HG03521 (cell line): ENCODE measurements around the gene C1QA.

Source experiments
- ATAC-seq: cut with Tn5 transposase; IDR thresholded peaks from one replicate; pipeline ENCODE4 v1.9.1; 2021; ENCODE audit warnings: mild to moderate bottlenecking, moderate library complexity; ENCODE audit not compliant: unreplicated experiment

C1QA gene

GRCh38 chr1:22612671-22613571 lies 23.5 kb upstream of the C1QA start:
- no peak for ATAC-seq

GRCh38 chr1:22613572-22613918 lies 22.9 kb upstream of the C1QA start:
- no peak for ATAC-seq

GRCh38 chr1:22613951-22614350 lies 22.5 kb upstream of the C1QA start:
- ATAC-seq = no peak

- ATAC-seq = no peak
These were observed 20.5 kb upstream of the C1QA start for GRCh38 chr1:22615886-22616285.

- no peak for ATAC-seq
These were observed 19.9 kb upstream of the C1QA start for GRCh38 chr1:22616571-22616970.

GRCh38 chr1:22618056-22618455 lies 18.4 kb upstream of the C1QA start:
- ATAC-seq = no peak

- no peak for ATAC-seq
These were observed 17.2 kb upstream of the C1QA start for GRCh38 chr1:22619252-22619651.

GRCh38 chr1:22619798-22620197 lies 16.6 kb upstream of the C1QA start:
- no peak for ATAC-seq

GRCh38 chr1:22621761-22622160 lies 14.7 kb upstream of the C1QA start:
- no peak for ATAC-seq

- ATAC-seq = no peak
These were observed 11.0 kb upstream of the C1QA start for GRCh38 chr1:22625262-22625925.

GRCh38 chr1:22626237-22627157 lies 9.9 kb upstream of the C1QA start:
- no peak for ATAC-seq

- ATAC-seq = no peak
These were observed 9.1 kb upstream of the C1QA start for GRCh38 chr1:22627331-22627730.

GRCh38 chr1:22628698-22629444 lies 7.6 kb upstream of the C1QA start:
- no peak for ATAC-seq

GRCh38 chr1:22629886-22630285 lies 6.5 kb upstream of the C1QA start:
- ATAC-seq = no peak

GRCh38 chr1:22633697-22634463 lies 2.5 kb upstream of the C1QA start:
- no peak for ATAC-seq

- no peak for ATAC-seq
These were observed 992 bp upstream of the C1QA start for GRCh38 chr1:22635436-22635835.

GRCh38 chr1:22636927-22637326 lies 499 bp downstream of the C1QA start:
- no peak for ATAC-seq

- ATAC-seq = no peak
These were observed 1.5 kb downstream of the C1QA start for GRCh38 chr1:22637907-22638445.

GRCh38 chr1:22638476-22639234 lies 2.2 kb downstream of the C1QA start:
- ATAC-seq = no peak
